Body of pancreas (tissue), 4 donors: ENCODE measurements around the gene CDH4. TPM values are rescaled to one million over a fixed set of nuclear protein-coding genes. Genes with fewer than 3 reads are reported as not detected.

ENCODE experiments used
- ATAC-seq: fragments of 150-250 bp; one replicate; pipeline ENCODE4 v1.9.1; 2016
- DNase-seq, 4 donors: peaks; one replicate each; pipeline ENCODE4 v3.0.0-alpha.2; 2019
- H3K27ac ChIP-seq, 4 donors: fragments of 200-600 bp; sonication (generic); 1 replicate in 3 of 4; 2 replicates in 1 of 4; pipeline versions ENCODE4 v1.5.1 to v1.6.1; 2016 to 2019; ENCODE audit warnings: mild to moderate bottlenecking in 1 of 4, mixed read lengths in 1 of 4, moderate library complexity in 1 of 4
- H3K27me3 ChIP-seq, 2 donors: fragments of 200-600 bp; sonication (generic); one replicate each; pipeline ENCODE4 v1.6.0; 2016; ENCODE audit warnings: mild to moderate bottlenecking in 1 of 2
- H3K36me3 ChIP-seq, 2 donors: fragments of 200-600 bp; sonication (generic); replicated peaks in 1 of 2; 2 replicates each; pipeline ENCODE4 v1.5.1; 2016; ENCODE audit warnings: low read depth in 2 of 2; ENCODE audit not compliant: insufficient read depth in 1 of 2
- H3K4me1 ChIP-seq: fragments of 200-600 bp; sonication (generic); one replicate; pipeline ENCODE4 v1.6.0; 2016
- H3K4me3 ChIP-seq, 2 donors: fragments of 200-600 bp; sonication (generic); 1 replicate in 1 of 2; 2 replicates in 1 of 2; pipeline ENCODE4 v1.5.1; 2016 to 2019
- H3K9me3 ChIP-seq, 3 donors: fragments of 200-600 bp; sonication (generic); 1 replicate in 2 of 3; 2 replicates in 1 of 3; pipeline ENCODE4 v1.5.1; 2016
- CTCF ChIP-seq, 7 experiments: fragments of 450-650 bp in 4 of 7; fragments of 200-600 bp in 3 of 7; sonication (generic) in 3 of 7; IDR thresholded peaks; one replicate each; pipeline ENCODE4 v1.5.1; 2016 to 2019; ENCODE audit warnings: antibody characterized with exemption in 7 of 7
- POLR2A ChIP-seq, 3 donors: fragments of 450-650 bp; IDR thresholded peaks; one replicate each; pipeline ENCODE4 v1.6.1; 2016; ENCODE audit warnings: antibody characterized with exemption in 3 of 3, mild to moderate bottlenecking in 2 of 3
- WGBS, 2 donors: methylation state at CpG; one replicate each; pipeline ENCODE4 v1.1.5; 2017; 5-methylcytosine and 5-hydroxymethylcytosine counted together
- intact Hi-C: fragments of 100-400 bp; cut with DNase I; formaldehyde crosslinking; loops from one replicate; pipeline ENCODE4 v1.15.1; 2023
- total RNA-seq, 2 donors: library from RNA; depleted of rRNA; stranded (reverse); fragments of >200 nt; gene quantifications; one replicate each; pipeline ENCODE4 v1.1.0, GENCODE V29; 2016

Gene CDH4
- total RNA-seq, 2 donors from 2014 or later, result 0.33 to 0.52 TPM

- DNase-seq (no peak), ATAC-seq (no peak)
- Histone ChIP-seq H3K4me3 (no peak overlapping the region), H3K36me3 (no peaks in the 10 kb centered on the region), H3K27me3 (no peaks in the 10 kb centered on the region), H3K9me3 (no peaks in the 10 kb centered on the region), H3K4me1 (no peaks in the 10 kb centered on the region), H3K27ac (no peak overlapping the region)
- WGBS, 2 donors, result 37 to 43% methylated on average over 22 to 28 of the region's 28 CpGs
- intact Hi-C loops, result no loop called here
- TF ChIP-seq CTCF (IDR thresholded peaks at IDR 0.05) (no peak), POLR2A (IDR thresholded peaks at IDR 0.05) (no peak)
Measured at GRCh38 chr20:61437280-61438206, 185.5 kb downstream of the CDH4 start.

- TF ChIP-seq POLR2A (IDR thresholded peaks at IDR 0.05) (no peak), CTCF (IDR thresholded peaks at IDR 0.05) (no peak)
- H3K9me3 ChIP-seq, result no peaks in the 10 kb centered on the region
- H3K27me3 ChIP-seq, result no peaks in the 10 kb centered on the region
- no peaks in the 10 kb centered on the region for H3K36me3 ChIP-seq
- DNase-seq (no peak), ATAC-seq (no peak)
- no peak overlapping the region for H3K27ac ChIP-seq
- no peak overlapping the region for H3K4me3 ChIP-seq
- WGBS, 2 donors, result 35 to 36% methylated on average over 3 of the region's 3 CpGs
- H3K4me1 ChIP-seq, result no peaks in the 10 kb centered on the region
- intact Hi-C loops, result no loop called here
Measured at GRCh38 chr20:61438285-61438684, 186.2 kb downstream of the CDH4 start.

- intact Hi-C loops, result no loop called here
- ATAC-seq, result no peak
- WGBS, 2 donors, result 71 to 77% methylated on average over 5 to 7 of the region's 7 CpGs
- H3K36me3 ChIP-seq, result no peaks in the 10 kb centered on the region
- TF ChIP-seq POLR2A (IDR thresholded peaks at IDR 0.05) (no peak), CTCF (IDR thresholded peaks at IDR 0.05) (no peak)
- no peaks in the 10 kb centered on the region for H3K9me3 ChIP-seq
- H3K4me1 ChIP-seq, result no peaks in the 10 kb centered on the region
- H3K27ac ChIP-seq, result no peak overlapping the region
- H3K27me3 ChIP-seq, result no peaks in the 10 kb centered on the region
- DNase-seq, result no peak
- no peak overlapping the region for H3K4me3 ChIP-seq
Measured at GRCh38 chr20:61439251-61439650, 187.2 kb downstream of the CDH4 start.

- DNase-seq (no peak), ATAC-seq (no peak)
- Histone ChIP-seq H3K27me3 (no peaks in the 10 kb centered on the region), H3K27ac (no peak overlapping the region), H3K4me3 (no peak overlapping the region), H3K9me3 (no peaks in the 10 kb centered on the region), H3K4me1 (no peaks in the 10 kb centered on the region), H3K36me3 (no peaks in the 10 kb centered on the region)
- intact Hi-C loops, result no loop called here
- TF ChIP-seq POLR2A (IDR thresholded peaks at IDR 0.05) (no peak), CTCF (IDR thresholded peaks at IDR 0.05) (no peak)
- 52 to 56% methylated on average over 10 to 14 of the region's 14 CpGs for WGBS, 2 donors
Measured at GRCh38 chr20:61440548-61441055, 188.5 kb downstream of the CDH4 start.
